GM18508 (cell line): Measurements from ENCODE around the gene TTC5.
"Not testable (repeated sequence)": the region's sequence is repeated elsewhere in the genome, so short reads cannot be mapped to it uniquely, and the experiment has no call there.

Experiments
- ATAC-seq: cut with Tn5 transposase; IDR thresholded peaks from one replicate; pipeline ENCODE4 v1.9.1; 2021; ENCODE audit warnings: moderate number of reproducible peaks; ENCODE audit not compliant: insufficient read depth, unreplicated experiment

TTC5 gene, protein sequence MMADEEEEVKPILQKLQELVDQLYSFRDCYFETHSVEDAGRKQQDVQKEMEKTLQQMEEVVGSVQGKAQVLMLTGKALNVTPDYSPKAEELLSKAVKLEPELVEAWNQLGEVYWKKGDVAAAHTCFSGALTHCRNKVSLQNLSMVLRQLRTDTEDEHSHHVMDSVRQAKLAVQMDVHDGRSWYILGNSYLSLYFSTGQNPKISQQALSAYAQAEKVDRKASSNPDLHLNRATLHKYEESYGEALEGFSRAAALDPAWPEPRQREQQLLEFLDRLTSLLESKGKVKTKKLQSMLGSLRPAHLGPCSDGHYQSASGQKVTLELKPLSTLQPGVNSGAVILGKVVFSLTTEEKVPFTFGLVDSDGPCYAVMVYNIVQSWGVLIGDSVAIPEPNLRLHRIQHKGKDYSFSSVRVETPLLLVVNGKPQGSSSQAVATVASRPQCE

GRCh38 chr14:20305265-20306078, at the start of gene TTC5:
Gene TTC5 (minus strand): TSS chr14:20305951. CDS start chr14:20305937, 14 bp downstream.
- peak; percentile 85 for ATAC-seq

GRCh38 chr14:20350860-20351259, 45.1 kb upstream of the TTC5 start:
- no peak for ATAC-seq

DNA sequence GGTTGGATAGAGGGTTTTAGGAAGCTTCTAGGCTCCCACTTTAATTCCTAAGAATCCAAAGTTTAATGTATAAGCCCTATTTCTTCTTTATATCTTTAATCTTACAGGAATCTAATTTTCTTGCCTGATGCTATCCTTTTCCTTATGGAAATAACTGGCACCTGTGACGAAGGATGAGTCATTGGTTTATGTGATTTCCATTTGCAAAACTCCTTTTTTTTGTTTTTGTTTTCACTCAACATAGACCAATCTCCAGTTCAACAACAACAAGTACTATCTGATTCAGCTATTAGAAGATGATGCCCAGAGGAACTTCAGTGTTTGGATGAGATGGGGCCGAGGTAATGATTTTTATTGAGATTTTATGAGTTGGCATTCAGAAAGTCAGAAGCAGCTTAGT, 44.5 kb upstream of the TTC5 start:
- no peak for ATAC-seq

DNA sequence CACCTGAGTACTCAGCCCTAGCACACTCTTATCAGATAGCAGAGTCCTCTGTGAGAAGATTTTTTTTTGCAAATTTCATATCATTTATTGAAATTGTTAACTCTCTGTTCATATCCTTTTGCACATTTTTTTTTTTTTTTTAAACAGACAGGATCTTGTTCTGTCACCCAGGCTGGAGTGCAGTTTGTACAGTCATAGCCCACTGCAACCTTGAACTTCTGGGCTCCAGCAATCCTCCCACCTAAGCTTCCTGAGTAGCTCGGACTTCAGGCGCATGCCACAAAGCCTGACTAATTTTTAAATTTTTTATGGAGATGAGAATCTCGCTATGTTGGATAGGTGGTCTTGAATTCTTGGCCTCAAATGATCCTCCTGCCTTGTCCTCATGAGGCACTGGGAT, 42.0 kb upstream of the TTC5 start:
- no peak for ATAC-seq

DNA sequence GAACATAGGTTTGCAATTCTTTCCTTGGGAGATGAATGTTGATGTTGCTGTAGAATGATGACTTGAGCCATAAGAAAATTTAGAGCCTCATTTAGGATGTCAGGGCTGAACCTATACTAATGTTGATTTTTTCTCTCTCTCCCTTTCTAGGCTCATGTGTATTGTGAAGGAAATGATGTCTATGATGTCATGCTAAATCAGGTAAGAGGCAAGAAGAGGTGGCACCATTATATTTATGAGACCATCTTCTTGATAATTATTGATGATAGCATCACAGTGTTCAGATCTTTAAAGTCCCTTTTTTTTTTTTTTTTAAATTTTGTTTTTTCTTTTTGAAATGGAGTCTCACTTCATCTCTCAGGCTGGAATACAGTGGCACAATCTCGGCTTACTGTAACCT, 41.0 kb upstream of the TTC5 start:
- no peak for ATAC-seq

DNA sequence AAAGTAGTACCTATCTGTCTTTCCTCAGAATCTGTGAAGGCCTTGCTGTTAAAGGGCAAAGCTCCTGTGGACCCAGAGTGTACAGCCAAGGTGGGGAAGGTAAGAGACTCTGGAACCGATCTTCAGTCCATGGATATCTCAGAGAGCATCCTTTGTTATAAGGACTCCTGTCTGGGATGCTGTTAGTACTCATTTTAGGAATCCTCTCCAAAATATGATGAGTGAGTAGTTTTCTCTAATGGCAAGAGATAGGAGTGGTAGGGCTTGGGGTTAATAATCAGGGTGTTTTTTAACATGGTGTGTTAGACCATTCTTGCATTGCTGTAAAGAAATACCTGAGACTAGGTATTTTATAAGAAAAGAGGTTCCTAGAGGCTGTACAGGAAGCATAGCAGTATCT, 39.6 kb upstream of the TTC5 start:
- ATAC-seq, result no peak

DNA sequence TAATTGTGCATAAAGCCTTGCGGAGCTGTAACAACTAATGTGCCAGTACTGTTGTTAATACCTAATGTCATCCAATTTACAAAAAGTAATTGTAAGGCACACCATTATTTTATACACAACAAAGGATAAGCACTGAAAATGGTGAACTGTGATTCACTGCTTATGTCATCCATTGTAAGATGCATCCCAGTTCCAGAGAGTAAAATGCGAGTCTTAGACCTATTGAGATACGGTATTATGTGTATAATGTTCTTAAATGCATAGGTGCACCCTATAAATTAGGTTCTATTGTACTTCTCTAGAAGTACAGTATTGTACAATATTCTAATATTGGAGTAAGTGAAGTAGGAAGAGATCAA, 38.1 kb upstream of the TTC5 start:
- no peak for ATAC-seq

DNA sequence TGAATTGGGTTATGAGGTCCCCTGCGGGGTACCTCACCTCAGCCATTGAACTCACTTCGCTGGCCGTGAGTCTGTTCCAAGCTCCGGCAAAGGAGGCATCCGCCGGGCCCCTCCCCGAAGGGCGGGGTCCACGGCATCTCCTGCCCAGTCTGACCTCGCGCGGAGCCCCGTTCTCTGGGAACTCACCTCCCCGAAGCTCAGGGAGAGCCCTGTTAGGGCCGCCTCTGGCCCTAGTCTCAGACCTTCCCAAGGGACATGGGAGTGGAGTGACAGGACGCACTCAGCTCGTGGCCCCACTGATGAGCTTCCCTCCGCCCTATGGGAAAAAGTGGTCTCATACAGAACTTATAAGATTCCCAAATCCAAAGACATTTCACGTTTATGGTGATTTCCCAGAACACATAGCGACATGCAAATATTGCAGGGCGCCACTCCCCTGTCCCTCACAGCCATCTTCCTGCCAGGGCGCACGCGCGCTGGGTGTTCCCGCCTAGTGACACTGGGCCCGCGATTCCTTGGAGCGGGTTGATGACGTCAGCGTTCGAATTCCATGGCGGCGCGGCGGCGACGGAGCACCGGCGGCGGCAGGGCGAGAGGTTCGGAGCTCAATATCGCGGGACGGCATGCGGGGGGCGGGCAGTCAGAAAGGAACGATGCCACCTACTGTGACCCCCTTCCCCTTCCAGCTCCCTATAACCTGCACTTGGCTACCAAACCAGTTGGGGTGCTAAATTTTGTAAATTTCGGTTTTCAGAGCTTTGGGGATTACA, 37.5 kb upstream of the TTC5 start, which contains the start of gene PARP2:
Gene PARP2, plus strand, starts transcription at position 544 of the 770 bp plus-strand sequence. Its CDS starts 7 bp downstream, at position 551.
- ATAC-seq, result peak; percentile 90

GRCh38 chr14:20341646-20342045, 35.9 kb upstream of the TTC5 start:
- no peak for ATAC-seq

DNA sequence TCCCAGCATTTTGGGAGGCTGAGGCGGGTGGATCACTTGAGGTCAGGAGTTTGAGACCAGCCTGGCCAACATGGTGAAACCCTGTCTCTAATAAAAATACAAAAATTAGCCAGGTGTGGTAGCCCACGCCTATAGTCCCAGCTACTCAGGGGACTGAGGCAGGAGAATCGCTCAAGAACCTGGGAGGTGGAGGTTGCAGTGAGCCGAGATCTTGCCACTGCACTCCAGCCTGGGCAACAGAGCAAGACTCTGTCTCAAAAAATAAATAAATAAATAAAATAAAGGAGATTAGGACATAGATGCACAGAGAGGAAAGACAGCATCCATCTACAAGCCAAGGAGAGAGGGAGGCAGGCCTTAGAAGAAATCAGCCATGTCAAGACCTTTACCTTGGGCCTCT, 35.3 kb upstream of the TTC5 start:
- ATAC-seq, result not testable (repeated sequence)

DNA sequence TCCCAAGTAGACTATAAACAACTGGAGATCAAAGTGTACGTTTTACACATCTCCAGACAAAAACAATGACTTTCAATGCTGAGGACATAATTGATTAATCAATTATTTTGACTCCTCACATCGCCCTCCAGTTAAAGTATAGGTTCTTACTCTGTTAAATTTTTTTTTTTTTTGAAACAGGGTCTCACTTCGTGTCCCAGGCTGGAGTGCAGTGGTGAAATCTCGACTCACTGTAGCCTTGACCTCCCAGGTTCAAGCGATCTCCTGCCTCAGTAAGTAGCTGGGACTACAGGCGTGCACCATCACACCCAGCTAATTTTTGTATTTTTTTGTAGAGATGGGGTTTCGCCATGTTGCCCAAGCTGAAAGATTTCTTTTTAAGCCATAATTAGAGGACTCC, 28.3 kb upstream of the TTC5 start:
- no peak for ATAC-seq

GRCh38 chr14:20333494-20333841, 27.7 kb upstream of the TTC5 start:
- ATAC-seq, result no peak

- ATAC-seq, result peak; percentile 93
Measured at GRCh38 chr14:20332788-20333493, 27.2 kb upstream of the TTC5 start, which contains the start of gene CCNB1IP1. Gene CCNB1IP1 (minus strand): TSS chr14:20333279. CDS start chr14:20316523, 16,756 bp downstream.

DNA sequence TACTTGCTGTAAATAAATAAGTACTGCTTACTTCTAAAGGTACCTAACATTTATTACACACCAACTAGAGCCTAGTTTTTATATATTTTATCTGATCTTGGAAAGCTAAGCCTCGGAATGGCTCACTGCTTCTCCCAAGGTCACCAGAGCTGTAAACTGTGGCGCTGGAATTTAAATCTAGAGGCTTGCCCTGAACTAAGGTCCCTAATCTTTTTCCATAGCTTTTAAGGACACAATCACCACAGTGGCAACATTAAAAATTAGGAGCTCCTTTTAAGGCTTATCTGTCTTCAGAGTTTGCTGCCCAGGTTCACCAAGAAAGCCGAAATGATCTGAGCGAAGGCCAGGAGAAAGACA, 26.7 kb upstream of the TTC5 start:
- no peak for ATAC-seq

DNA sequence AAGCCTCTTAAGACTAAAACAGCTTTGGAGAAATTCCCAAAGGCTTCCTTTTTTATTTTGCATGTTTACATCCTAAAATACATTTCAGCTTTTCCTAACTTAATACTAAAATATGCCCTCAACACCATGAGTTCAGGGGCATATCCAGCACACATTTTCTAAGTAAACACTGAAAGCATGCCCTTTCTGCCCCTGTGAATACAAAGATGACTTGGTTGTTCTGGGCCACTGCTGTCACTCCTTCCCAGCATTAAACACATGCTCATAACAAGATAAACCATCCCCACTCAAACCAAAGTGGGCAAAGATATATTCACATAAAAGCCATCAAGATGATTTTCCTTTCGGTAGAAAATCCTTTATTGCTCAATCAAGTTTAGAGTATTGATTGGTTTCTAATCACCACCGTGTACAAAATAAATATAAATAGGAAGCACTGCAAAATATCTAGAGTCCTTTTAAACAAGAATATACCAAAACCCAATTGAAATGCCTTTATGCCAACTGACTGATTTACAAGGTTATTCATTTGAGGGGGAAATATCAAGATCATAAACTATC, 25.4 kb upstream of the TTC5 start:
- ATAC-seq, result no peak

- ATAC-seq, result no peak
Measured at GRCh38 chr14:20329355-20329754, 23.6 kb upstream of the TTC5 start.

DNA sequence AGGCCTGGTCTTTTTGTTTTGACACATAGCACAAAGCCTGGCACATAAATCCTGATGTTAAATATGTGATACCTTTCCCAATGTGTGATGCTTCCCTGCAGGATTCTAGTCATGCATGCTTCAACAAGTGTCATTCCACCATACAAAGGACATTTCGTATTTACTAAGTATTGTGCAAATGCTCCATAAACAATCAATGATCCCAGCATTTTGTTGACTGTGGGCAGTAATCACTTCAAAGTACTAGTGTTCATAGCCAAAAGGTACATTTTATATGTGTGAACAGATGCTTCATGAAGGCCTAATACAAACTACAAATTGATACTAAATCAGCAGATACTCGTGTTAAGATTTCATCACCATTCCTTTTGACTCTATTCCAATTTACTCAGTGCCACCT, 23.0 kb upstream of the TTC5 start:
- no peak for ATAC-seq

DNA sequence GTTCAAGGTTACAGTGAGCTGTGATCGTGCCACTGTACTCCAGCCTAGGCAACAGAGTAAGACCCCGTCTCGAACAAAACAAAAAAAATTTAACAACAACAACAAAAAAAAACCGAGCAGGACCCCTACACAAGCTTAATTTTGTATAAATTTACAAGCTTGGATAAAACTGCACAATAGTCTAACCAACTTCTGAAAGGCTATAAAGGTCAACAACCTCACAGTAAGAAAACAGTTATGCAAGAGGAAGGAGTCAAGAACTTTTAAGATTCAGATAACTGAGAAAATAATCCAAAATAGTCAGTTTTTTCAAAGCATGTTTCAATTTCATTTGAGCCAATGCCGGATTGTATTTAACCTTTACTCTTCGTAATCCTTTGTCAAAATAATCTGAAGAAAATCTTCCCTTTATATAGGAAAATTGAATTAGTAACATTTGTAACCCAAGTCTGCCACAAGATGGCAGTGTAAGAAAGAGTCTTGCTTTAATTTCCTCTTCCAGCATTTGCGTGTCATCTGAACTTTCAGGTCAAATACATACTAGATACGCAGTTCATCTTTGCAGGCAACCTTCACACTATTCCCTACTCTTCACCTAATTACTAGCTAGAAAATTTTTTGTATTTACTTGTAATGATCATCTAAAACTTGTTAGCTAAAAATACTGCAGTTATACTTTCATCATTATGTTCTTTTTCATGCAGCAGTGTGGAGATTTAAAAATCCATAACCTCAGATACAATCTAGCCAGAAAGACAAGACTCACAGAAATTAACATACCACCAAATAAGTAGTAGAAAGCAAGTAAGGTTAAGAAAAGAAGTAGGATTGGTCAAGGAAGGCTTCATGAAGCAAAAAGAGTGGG, 21.5 kb upstream of the TTC5 start:
- ATAC-seq, result no peak

GRCh38 chr14:20317720-20318119, 12.0 kb upstream of the TTC5 start:
- ATAC-seq, result no peak
